ENCODE data around the gene UBC. TPM values are rescaled to one million over a fixed set of nuclear protein-coding genes. Genes with fewer than 3 reads are reported as not detected.

The UBC gene
- total RNA-seq, 1 donor from 2014 or later = 1,214 TPM

DNA sequence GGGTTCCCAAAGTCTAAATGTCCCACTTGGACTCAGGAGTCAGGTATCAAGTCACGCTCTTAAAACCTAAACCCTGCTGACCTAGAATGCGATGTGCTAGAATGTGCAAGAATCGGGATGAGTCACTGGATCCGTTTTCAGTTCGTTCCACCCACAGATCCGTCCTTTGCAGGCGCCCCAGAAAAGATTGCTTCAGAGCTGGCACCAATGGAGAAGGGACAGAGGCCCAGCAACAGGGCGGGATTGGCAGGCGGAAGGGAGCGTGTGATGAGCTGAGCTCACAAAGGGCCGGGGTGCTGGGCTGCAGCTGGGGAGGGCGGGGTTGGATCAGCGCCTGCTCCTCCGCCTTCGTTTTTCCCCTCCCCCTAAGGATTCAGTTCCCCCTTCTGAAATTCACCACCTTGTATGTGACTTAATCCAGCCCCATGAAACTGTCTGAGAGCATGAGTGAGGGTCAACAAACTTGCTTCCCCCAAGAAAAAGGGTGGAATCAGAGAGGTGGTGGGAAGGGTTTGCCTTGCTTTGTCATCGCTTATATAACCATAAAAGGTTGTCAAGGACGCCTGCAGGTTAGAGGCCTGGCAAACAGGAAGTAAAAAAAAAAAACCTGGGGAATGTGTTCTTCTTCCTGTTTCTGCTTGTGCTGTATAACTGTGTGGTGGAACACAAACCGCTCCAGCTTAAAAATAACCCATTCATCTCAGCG is 2.8 kb upstream of the UBC start:
- H2AFZ ChIP-seq (ENCODE audit: low read depth, low read length) = peak overlapping the region; percentile 58
- H3K4me1 ChIP-seq (ENCODE audit: insufficient read depth, low read length) = peaks cover 54% of the 10 kb centered on the region
- peak; percentile 100 for DNase-seq (ENCODE audit: low read depth)
- peaks cover 21% of the 10 kb centered on the region for H4K20me1 ChIP-seq (ENCODE audit: insufficient read depth, low read length)
- peaks cover 8% of the 10 kb centered on the region for H3K36me3 ChIP-seq (ENCODE audit: insufficient read depth, low read length)
- Mint-ChIP-seq H3K27ac (ENCODE audit: unreplicated experiment) (peak overlapping the region; percentile 100), H3K36me3 (ENCODE audit: low read depth, unreplicated experiment) (peaks cover 16% of the 10 kb centered on the region), H3K27me3 (ENCODE audit: low read depth, unreplicated experiment) (no peaks in the 10 kb centered on the region), H3K9me3 (ENCODE audit: unreplicated experiment) (no peaks in the 10 kb centered on the region), H3K4me1 (ENCODE audit: low read depth, unreplicated experiment) (peaks cover 44% of the 10 kb centered on the region), H3K4me3 (ENCODE audit: unreplicated experiment) (peak overlapping the region; percentile 91)
- H3K9ac ChIP-seq (ENCODE audit: low read length) = peak overlapping the region; percentile 100
- peaks cover 35% of the 10 kb centered on the region for H3K79me2 ChIP-seq (ENCODE audit: insufficient read depth, low read length)
- H3K4me2 ChIP-seq (ENCODE audit: low read length) = peak overlapping the region; percentile 90
- peak overlapping the region; percentile 100 for H3K27ac ChIP-seq (ENCODE audit: low read depth, low read length)
- H3K4me3 ChIP-seq (ENCODE audit: insufficient read depth, low read depth, low read length) = peak overlapping the region; percentile 82
- FAIRE-seq = no peak
- H3K27me3 ChIP-seq (ENCODE audit: insufficient read depth, low read length) = peaks cover 6% of the 10 kb centered on the region
- H3K9me3 ChIP-seq (ENCODE audit: insufficient read depth, low read depth, low read length) = no peaks in the 10 kb centered on the region
- no peak for TF ChIP-seq EZH2 (IDR thresholded peaks at IDR 0.05; ENCODE audit: insufficient read depth, low read length)
- TF ChIP-seq, protein P1, sequence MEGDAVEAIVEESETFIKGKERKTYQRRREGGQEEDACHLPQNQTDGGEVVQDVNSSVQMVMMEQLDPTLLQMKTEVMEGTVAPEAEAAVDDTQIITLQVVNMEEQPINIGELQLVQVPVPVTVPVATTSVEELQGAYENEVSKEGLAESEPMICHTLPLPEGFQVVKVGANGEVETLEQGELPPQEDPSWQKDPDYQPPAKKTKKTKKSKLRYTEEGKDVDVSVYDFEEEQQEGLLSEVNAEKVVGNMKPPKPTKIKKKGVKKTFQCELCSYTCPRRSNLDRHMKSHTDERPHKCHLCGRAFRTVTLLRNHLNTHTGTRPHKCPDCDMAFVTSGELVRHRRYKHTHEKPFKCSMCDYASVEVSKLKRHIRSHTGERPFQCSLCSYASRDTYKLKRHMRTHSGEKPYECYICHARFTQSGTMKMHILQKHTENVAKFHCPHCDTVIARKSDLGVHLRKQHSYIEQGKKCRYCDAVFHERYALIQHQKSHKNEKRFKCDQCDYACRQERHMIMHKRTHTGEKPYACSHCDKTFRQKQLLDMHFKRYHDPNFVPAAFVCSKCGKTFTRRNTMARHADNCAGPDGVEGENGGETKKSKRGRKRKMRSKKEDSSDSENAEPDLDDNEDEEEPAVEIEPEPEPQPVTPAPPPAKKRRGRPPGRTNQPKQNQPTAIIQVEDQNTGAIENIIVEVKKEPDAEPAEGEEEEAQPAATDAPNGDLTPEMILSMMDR (IDR thresholded peaks at IDR 0.05; ENCODE audit: insufficient read depth, low read depth, low read length) = no peak

DNA sequence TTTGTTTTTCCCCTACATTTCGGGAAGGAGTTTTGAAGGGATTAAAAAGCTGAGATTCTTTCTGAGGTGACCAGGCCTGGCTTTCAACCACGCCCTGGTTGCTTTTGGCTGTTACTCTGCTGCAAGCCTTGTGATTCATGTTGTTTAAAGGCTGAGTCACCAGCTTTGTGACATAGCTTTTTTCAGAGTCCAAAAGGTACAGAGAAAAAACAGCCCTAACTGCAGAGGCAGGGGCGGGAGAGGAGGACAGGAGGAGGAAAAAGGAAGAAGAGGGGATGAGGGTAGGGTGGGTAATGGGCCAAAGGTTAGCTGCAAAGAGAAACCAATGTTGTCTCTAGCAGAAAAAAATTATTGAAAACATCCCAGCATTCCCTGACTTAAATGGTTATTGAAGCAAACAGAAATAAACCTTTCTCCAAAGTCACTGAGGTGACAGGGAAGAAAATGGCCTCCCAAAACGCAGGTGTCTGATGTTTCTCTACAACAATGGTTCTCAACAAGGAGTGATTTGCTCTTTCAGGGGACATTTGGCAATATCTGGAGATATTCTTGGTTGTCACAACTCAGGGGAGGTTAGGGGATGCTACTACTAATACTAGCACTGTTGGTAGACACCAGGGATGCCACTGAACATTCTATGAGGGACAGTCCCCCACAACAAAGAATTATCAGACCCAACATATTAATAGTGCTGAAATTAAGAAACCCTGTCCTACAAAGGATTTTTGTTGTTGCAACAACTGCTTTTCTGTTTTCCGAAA is 2.1 kb upstream of the UBC start:
- H3K27ac Mint-ChIP-seq (ENCODE audit: unreplicated experiment) = peak overlapping the region; percentile 100
- Histone ChIP-seq H3K27me3 (ENCODE audit: insufficient read depth, low read length) (peaks cover 6% of the 10 kb centered on the region), H3K9me3 (ENCODE audit: insufficient read depth, low read depth, low read length) (no peaks in the 10 kb centered on the region), H3K4me1 (ENCODE audit: insufficient read depth, low read length) (peaks cover 51% of the 10 kb centered on the region), H3K36me3 (ENCODE audit: insufficient read depth, low read length) (peaks cover 10% of the 10 kb centered on the region), H3K79me2 (ENCODE audit: insufficient read depth, low read length) (peaks cover 37% of the 10 kb centered on the region), H3K9ac (ENCODE audit: low read length) (peak overlapping the region; percentile 100), H3K4me2 (ENCODE audit: low read length) (peak overlapping the region; percentile 90), H3K27ac (ENCODE audit: low read depth, low read length) (peak overlapping the region; percentile 100), H2AFZ (ENCODE audit: low read depth, low read length) (no peak overlapping the region), H4K20me1 (ENCODE audit: insufficient read depth, low read length) (peaks cover 24% of the 10 kb centered on the region), H3K4me3 (ENCODE audit: insufficient read depth, low read depth, low read length) (peak overlapping the region; percentile 82)
- no peak for FAIRE-seq
- H3K9me3 Mint-ChIP-seq (ENCODE audit: unreplicated experiment) = no peaks in the 10 kb centered on the region
- H3K36me3 Mint-ChIP-seq (ENCODE audit: low read depth, unreplicated experiment) = peaks cover 16% of the 10 kb centered on the region
- H3K4me1 Mint-ChIP-seq (ENCODE audit: low read depth, unreplicated experiment) = peaks cover 42% of the 10 kb centered on the region
- H3K4me3 Mint-ChIP-seq (ENCODE audit: unreplicated experiment) = peak overlapping the region; percentile 91
- peak; percentile 92 for DNase-seq (ENCODE audit: low read depth)
- TF ChIP-seq, protein P1 (IDR thresholded peaks at IDR 0.05; ENCODE audit: insufficient read depth, low read depth, low read length) = no peak
- TF ChIP-seq EZH2 (IDR thresholded peaks at IDR 0.05; ENCODE audit: insufficient read depth, low read length) = no peak
- H3K27me3 Mint-ChIP-seq (ENCODE audit: low read depth, unreplicated experiment) = no peaks in the 10 kb centered on the region
